GM12878 (cell line): ENCODE measurements around the gene AFMID. TPM values are rescaled to one million over a fixed set of nuclear protein-coding genes. Genes with fewer than 3 reads are reported as not detected.

Source experiments
- ATAC-seq: fragments of 200-7000 bp; cut with Tn5 transposase; 3 replicates; pipeline ENCODE4 v1.9.1; 2020; ENCODE audit warnings: mild to moderate bottlenecking, moderate library complexity
- BruUV-seq: library from RNA; stranded (reverse); fragments of 400-500 nt; replicated peaks from 2 replicates; lab custom pipeline; 2021; lab: Mats Ljungman, UMichigan
- CTCF ChIA-PET: fragments of 300-600 bp; sonication (Branson Sonifier 250); formaldehyde crosslinking; extraction: SDS; loops from one replicate; lab custom pipeline; 2021; ENCODE audit warnings: inconsistent platforms; lab: Yijun Ruan, JAX
- POLR2A ChIA-PET: fragments of 350-600 bp; formaldehyde crosslinking; extraction: SDS; loops from one replicate; lab custom pipeline; 2021; ENCODE audit warnings: inconsistent platforms; lab: Charles Lee
- RAD21 ChIA-PET: fragments of 300-600 bp; sonication (Branson Sonifier 250); formaldehyde crosslinking; loops from one replicate; lab custom pipeline; 2023; ENCODE audit warnings: antibody characterized with exemption; ENCODE audit not compliant: unreplicated experiment; lab: Charles Lee
- SMC1A ChIA-PET: fragments of 300-600 bp; sonication (Branson Sonifier 250); formaldehyde crosslinking; loops from one replicate; lab custom pipeline; 2023; ENCODE audit not compliant: unreplicated experiment, uncharacterized antibody; lab: Charles Lee
- DNase-seq: peaks from one replicate; pipeline ENCODE4 v3.0.0-alpha.2; 2011; ENCODE audit warnings: low read depth, low spot score
- FAIRE-seq: peaks from 3 replicates; lab custom pipeline; 2011; peaks lifted over from hg19 to GRCh38; lab: Jason Lieb, UNC
- H2AFZ ChIP-seq: 2 replicates; pipeline ENCODE4 v1.6.0; 2011; ENCODE audit warnings: low read depth, low read length, control low read depth; ENCODE audit not compliant: control insufficient read depth
- H3K27ac ChIP-seq: 2 replicates; pipeline ENCODE4 v1.5.1; 2011; ENCODE audit warnings: control low read depth; ENCODE audit not compliant: control insufficient read depth, insufficient read depth
- H3K27me3 ChIP-seq, 2 experiments: replicated peaks in 1 of 2; 2 replicates each; pipeline versions ENCODE4 v1.6.0 to v1.6.1; 2011; ENCODE audit warnings: low read length in 1 of 2; ENCODE audit not compliant: control insufficient read depth in 2 of 2, insufficient read depth in 2 of 2
- H3K36me3 ChIP-seq, 2 experiments: 2 replicates each; pipeline ENCODE4 v1.5.1; 2011; ENCODE audit warnings: low read length in 1 of 2; ENCODE audit not compliant: control insufficient read depth in 2 of 2, insufficient read depth in 2 of 2
- H3K4me1 ChIP-seq: 2 replicates; pipeline ENCODE4 v1.6.1; 2011; ENCODE audit warnings: mild to moderate bottlenecking, low read length, moderate library complexity, mixed read lengths; ENCODE audit not compliant: control insufficient read depth, insufficient read depth
- H3K4me2 ChIP-seq: 2 replicates; pipeline ENCODE4 v1.6.0; 2011; ENCODE audit warnings: control low read depth; ENCODE audit not compliant: control insufficient read depth, insufficient read depth
- H3K4me3 ChIP-seq: fragments of 200-600 bp; sonication (generic); 2 replicates; pipeline ENCODE4 v1.5.1; 2016
- H3K79me2 ChIP-seq: 2 replicates; pipeline ENCODE4 v1.6.0; 2011; ENCODE audit warnings: low read length; ENCODE audit not compliant: control insufficient read depth, insufficient read depth
- H3K9ac ChIP-seq: 2 replicates; pipeline ENCODE4 v1.8.0; 2011; ENCODE audit warnings: low read length, control low read depth, mixed read lengths; ENCODE audit not compliant: control insufficient read depth, insufficient read depth
- H3K9me3 ChIP-seq: replicated peaks from 3 replicates; pipeline ENCODE4 v1.5.1; 2011; ENCODE audit warnings: mild to moderate bottlenecking, low read length; ENCODE audit not compliant: control insufficient read depth, insufficient read depth
- H4K20me1 ChIP-seq: 2 replicates; pipeline ENCODE4 v1.6.0; 2011; ENCODE audit not compliant: control insufficient read depth, insufficient read depth
- BACH1 ChIP-seq: fragments of 450-650 bp; IDR thresholded peaks from 2 replicates; pipeline ENCODE4 v1.6.1; 2017; ENCODE audit warnings: mild to moderate bottlenecking, borderline replicate concordance
- FOXK2 ChIP-seq: fragments of 450-650 bp; IDR thresholded peaks from 2 replicates; pipeline ENCODE4 v1.6.1; 2017; ENCODE audit warnings: mild to moderate bottlenecking, moderate library complexity
- HDAC2 ChIP-seq: fragments of 200-600 bp; sonication (generic); IDR thresholded peaks from 2 replicates; pipeline ENCODE4 v1.6.1; 2017
- RAD21 ChIP-seq: IDR thresholded peaks from 2 replicates; pipeline ENCODE4 v1.6.1; 2011; ENCODE audit warnings: mild to moderate bottlenecking, low read depth, low read length, moderate library complexity; ENCODE audit not compliant: insufficient read depth
- RELB ChIP-seq: fragments of 450-650 bp; IDR thresholded peaks from 2 replicates; pipeline ENCODE4 v1.6.1; 2017; ENCODE audit warnings: low read depth, mild to moderate bottlenecking, moderate library complexity
- SRF ChIP-seq, 2 experiments: IDR thresholded peaks; 2 replicates each; pipeline ENCODE4 v1.6.1; 2011; ENCODE audit warnings: low read depth in 2 of 2, low read length in 2 of 2, mild to moderate bottlenecking in 1 of 2, moderate library complexity in 1 of 2
- STAT1 ChIP-seq: fragments of 450-650 bp; conservative IDR thresholded peaks from 2 replicates; pipeline ENCODE4 v1.6.1; 2014; ENCODE audit warnings: antibody characterized with exemption, mild to moderate bottlenecking
- TBL1XR1 ChIP-seq: IDR thresholded peaks from 2 replicates; pipeline ENCODE4 v1.6.1; 2012; ENCODE audit warnings: low read depth, low read length, improper control_type of control experiment
- ZSCAN29 ChIP-seq: fragments of 450-650 bp; IDR thresholded peaks from 2 replicates; pipeline ENCODE4 v1.6.1; 2017; ENCODE audit warnings: mild to moderate bottlenecking, moderate library complexity
- WGBS: methylation state at CpG from one replicate; pipeline ENCODE4 v1.1.6; 2016; ENCODE audit warnings: low lambda C conversion rate; ENCODE audit not compliant: insufficient replicate concordance, insufficient coverage; ENCODE audit errors: missing lambda C conversion rate; 5-methylcytosine and 5-hydroxymethylcytosine counted together
- in situ Hi-C: fragments of 300-500 bp; cut with MboI; formaldehyde crosslinking; loops from 9 replicates; pipeline ENCODE4 v1.14.3; 2018; ENCODE audit warnings: mixed read lengths
- intact Hi-C: fragments of 100-400 bp; cut with micrococcal nuclease; formaldehyde crosslinking; loops from one replicate; pipeline ENCODE4 v1.14.2; 2022; ENCODE audit not compliant: unreplicated experiment
- polyA plus RNA-seq, 11 experiments: library from polyadenylated mRNA; depleted of rRNA in 4 of 11; unstranded in 6 of 11; stranded (reverse) in 5 of 11; fragments of >200 nt; fragmentation: Nextera tagmentation in 4 of 11; fragmentation: Illumina TruSeq in 1 of 11; extraction: Ambion mirVana in 4 of 11; extraction: Trizol in 1 of 11; gene quantifications; 1 replicate in 1 of 11; 2 replicates in 10 of 11; pipeline versions ENCODE4 v1.2.1 to v1.2.3, GENCODE V29; 2011 to 2016; ENCODE audit warnings: inconsistent platforms in 2 of 11, missing spikeins in 2 of 11, low read depth in 1 of 11
- total RNA-seq, 4 experiments: library from RNA; depleted of rRNA in 3 of 4; stranded (reverse); fragments of >200 nt in 3 of 4; fragmentation: Illumina TruSeq in 1 of 4; extraction: Trizol in 1 of 4; gene quantifications; 2 replicates each; pipeline versions ENCODE4 v1.2.1 to v1.2.3, GENCODE V29; 2013 to 2021

AFMID gene
- total and polyA plus RNA-seq, 10 of the 15 experiments (the other 5 are each of a cell fraction or from before 2014, with no cell fraction given) = 36.1 to 98.8 (median 51.6) TPM

GRCh38 chr17:78202666-78203065 is 15.5 kb downstream of the AFMID start:
- no peak for DNase-seq
- ChIA-PET SMC1A (no interaction called here), RAD21 (interaction anchor here (0.8 kb wide), 1 partner anchor 118 kb away, joined by 3 read pairs; no protein-coding TSS in a partner anchor), POLR2A (interaction anchor here (0.6 kb wide), 1 partner anchor 97 kb away, joined by 5 read pairs; no protein-coding TSS in a partner anchor)
- Histone ChIP-seq H3K4me3 (no peak overlapping the region), H4K20me1 (no peaks in the 10 kb centered on the region), H3K4me1 (peaks cover 7% of the 10 kb centered on the region), H3K9me3 (no peaks in the 10 kb centered on the region; the same call in 2 of the 3 replicates), H3K4me2 (no peak overlapping the region), H3K9ac (no peak overlapping the region), H3K79me2 (no peaks in the 10 kb centered on the region; the same call in 1 of the 2 replicates), H2AFZ (no peak overlapping the region), H3K36me3 (peaks cover 6 to 13% of the 10 kb centered on the region in 2 experiments; a peak in 3 of 4 replicates), H3K27ac (no peak overlapping the region)
- no peak for FAIRE-seq
- intact Hi-C loops (no loop called here), in situ Hi-C loops (no loop called here)
- BruUV-seq = no TSS peak
- TF ChIP-seq HDAC2 (no peak), ZSCAN29 (no peak), SRF (IDR thresholded peaks at IDR 0.05; ENCODE audit: low read depth in 2 of 2, low read length in 2 of 2) (no peak), FOXK2 (no peak), STAT1 (no peak), TBL1XR1 (no peak), RAD21 (no peak), BACH1 (no peak), RELB (no peak)
- TF ChIP-seq, all 136 proteins: peak for 0
- CTCF ChIA-PET = interaction anchor here (0.5 to 2.3 kb wide), 5 partner anchors 26 to 219 kb away, joined by 3 to 8 read pairs (median 3); no protein-coding TSS in a partner anchor
- no peak for ATAC-seq
- 89% methylated on average over 8 of the region's 8 CpGs for WGBS
- H3K27me3 ChIP-seq = no peaks in the 10 kb centered on the region
